DND-41 (cell line): ENCODE results near the gene TMIGD1.

Source experiments
- EZH2 ChIP-seq: IDR thresholded peaks from 3 replicates; pipeline ENCODE4 v1.6.1; 2012; ENCODE audit warnings: borderline replicate concordance, low read depth, mild to moderate bottlenecking, moderate library complexity, low read length, inconsistent platforms; ENCODE audit not compliant: severe bottlenecking
- TF ChIP-seq, protein P1 (sequence below): IDR thresholded peaks from 2 replicates; pipeline ENCODE4 v1.5.1; 2012; ENCODE audit warnings: borderline replicate concordance, low read length, moderate library complexity, mild to moderate bottlenecking; ENCODE audit not compliant: poor library complexity, severe bottlenecking; ENCODE audit errors: extremely low read depth

DNA sequence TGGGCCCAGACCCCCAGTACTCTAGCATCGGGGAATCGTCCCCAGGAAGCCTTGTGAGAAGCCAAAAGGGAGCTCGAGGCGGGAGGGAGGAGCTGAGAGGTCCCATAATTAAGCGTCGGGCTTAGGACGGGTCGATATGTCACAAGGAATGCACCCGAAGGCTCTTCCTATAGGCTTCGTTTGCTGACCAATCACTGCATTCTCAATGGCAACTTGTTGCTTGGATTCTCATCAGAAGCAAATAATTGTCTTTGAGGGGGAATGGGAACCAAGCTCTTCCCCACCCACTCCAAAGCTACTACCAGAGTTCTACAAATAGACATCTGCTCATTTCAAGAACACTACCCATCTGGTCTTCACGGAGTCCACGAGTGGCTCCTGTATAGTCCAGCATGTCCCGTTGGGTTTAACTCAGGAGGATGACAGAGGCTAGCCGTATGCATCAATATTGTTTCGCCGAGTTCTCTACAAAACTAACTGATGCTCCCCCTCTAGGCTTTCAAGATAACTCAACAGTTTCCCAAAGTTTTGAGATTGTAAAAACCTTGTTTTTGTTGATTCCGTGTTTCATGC lies 41.5 kb downstream of the TMIGD1 start:
- TF ChIP-seq, protein P1, sequence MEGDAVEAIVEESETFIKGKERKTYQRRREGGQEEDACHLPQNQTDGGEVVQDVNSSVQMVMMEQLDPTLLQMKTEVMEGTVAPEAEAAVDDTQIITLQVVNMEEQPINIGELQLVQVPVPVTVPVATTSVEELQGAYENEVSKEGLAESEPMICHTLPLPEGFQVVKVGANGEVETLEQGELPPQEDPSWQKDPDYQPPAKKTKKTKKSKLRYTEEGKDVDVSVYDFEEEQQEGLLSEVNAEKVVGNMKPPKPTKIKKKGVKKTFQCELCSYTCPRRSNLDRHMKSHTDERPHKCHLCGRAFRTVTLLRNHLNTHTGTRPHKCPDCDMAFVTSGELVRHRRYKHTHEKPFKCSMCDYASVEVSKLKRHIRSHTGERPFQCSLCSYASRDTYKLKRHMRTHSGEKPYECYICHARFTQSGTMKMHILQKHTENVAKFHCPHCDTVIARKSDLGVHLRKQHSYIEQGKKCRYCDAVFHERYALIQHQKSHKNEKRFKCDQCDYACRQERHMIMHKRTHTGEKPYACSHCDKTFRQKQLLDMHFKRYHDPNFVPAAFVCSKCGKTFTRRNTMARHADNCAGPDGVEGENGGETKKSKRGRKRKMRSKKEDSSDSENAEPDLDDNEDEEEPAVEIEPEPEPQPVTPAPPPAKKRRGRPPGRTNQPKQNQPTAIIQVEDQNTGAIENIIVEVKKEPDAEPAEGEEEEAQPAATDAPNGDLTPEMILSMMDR = no peak
- TF ChIP-seq EZH2 = no peak
